BLaER1 (cell line): ENCODE results near the gene DAGLB.

Source experiments
- H3K27ac ChIP-seq: shearing (Covaris generic); formaldehyde crosslinking; 2 replicates; pipeline ENCODE4 v1.8.1; 2022
- H3K27me3 ChIP-seq: shearing (Covaris generic); formaldehyde crosslinking; 2 replicates; pipeline ENCODE4 v1.8.1; 2022
- H3K36me3 ChIP-seq: shearing (Covaris generic); formaldehyde crosslinking; 2 replicates; pipeline ENCODE4 v1.8.1; 2022
- H3K4me1 ChIP-seq: shearing (Covaris generic); formaldehyde crosslinking; 2 replicates; pipeline ENCODE4 v1.8.1; 2022
- H3K4me2 ChIP-seq: shearing (Covaris generic); formaldehyde crosslinking; 2 replicates; pipeline ENCODE4 v1.8.1; 2022
- H3K4me3 ChIP-seq: shearing (Covaris generic); formaldehyde crosslinking; 2 replicates; pipeline ENCODE4 v1.8.1; 2022
- H3K9ac ChIP-seq: shearing (Covaris generic); formaldehyde crosslinking; 2 replicates; pipeline ENCODE4 v1.8.1; 2022
- H3K9me3 ChIP-seq: shearing (Covaris generic); formaldehyde crosslinking; 2 replicates; pipeline ENCODE4 v1.8.1; 2022
- H4K20me1 ChIP-seq: shearing (Covaris generic); formaldehyde crosslinking; 2 replicates; pipeline ENCODE4 v1.8.1; 2022
- Cebpa-rat ChIP-seq: shearing (Covaris generic); IDR thresholded peaks from 2 replicates; pipeline ENCODE4 v1.8.1; 2022

Gene DAGLB

GRCh38 chr7:6486438-6487183 lies 38.9 kb upstream of the DAGLB start:
- H3K4me1 ChIP-seq = peaks cover 24% of the 10 kb centered on the region
- H3K27ac ChIP-seq = no peak overlapping the region
- H3K4me2 ChIP-seq = no peak overlapping the region
- H3K9ac ChIP-seq = no peak overlapping the region
- no peak for TF ChIP-seq Cebpa-rat
- H3K9me3 ChIP-seq = peaks cover 10% of the 10 kb centered on the region
- H3K4me3 ChIP-seq = no peak overlapping the region
- peaks cover 23% of the 10 kb centered on the region for H4K20me1 ChIP-seq
- H3K36me3 ChIP-seq = peaks cover 22% of the 10 kb centered on the region
- no peaks in the 10 kb centered on the region for H3K27me3 ChIP-seq

- Histone ChIP-seq H3K4me1 (peaks cover 63% of the 10 kb centered on the region), H3K27ac (peak overlapping the region; percentile 97), H3K4me3 (peak overlapping the region; percentile 100), H3K36me3 (peaks cover 30% of the 10 kb centered on the region; the same call in 1 of the 2 replicates), H3K9ac (peak overlapping the region; percentile 96), H3K4me2 (peak overlapping the region; percentile 88), H3K9me3 (no peaks in the 10 kb centered on the region), H4K20me1 (peaks cover 62% of the 10 kb centered on the region), H3K27me3 (no peaks in the 10 kb centered on the region)
- no peak for TF ChIP-seq Cebpa-rat
Measured at GRCh38 chr7:6482743-6483119, 35.0 kb upstream of the DAGLB start.

GRCh38 chr7:6482307-6482706 lies 34.6 kb upstream of the DAGLB start:
- Histone ChIP-seq H3K4me2 (peak overlapping the region; percentile 88), H3K27me3 (no peaks in the 10 kb centered on the region), H3K9ac (peak overlapping the region; percentile 96), H4K20me1 (peaks cover 66% of the 10 kb centered on the region), H3K9me3 (no peaks in the 10 kb centered on the region), H3K4me1 (peaks cover 68% of the 10 kb centered on the region), H3K27ac (0 out of 2 replicates have a peak overlapping the region, but pooled peaks have one; percentile 97), H3K36me3 (peaks cover 33% of the 10 kb centered on the region; the same call in 1 of the 2 replicates), H3K4me3 (peak overlapping the region; percentile 100)
- no peak for TF ChIP-seq Cebpa-rat

GRCh38 chr7:6481445-6481844 lies 33.7 kb upstream of the DAGLB start:
- Histone ChIP-seq H3K4me1 (peaks cover 76% of the 10 kb centered on the region), H3K27me3 (no peaks in the 10 kb centered on the region), H3K4me2 (peak overlapping the region; percentile 88), H3K36me3 (peaks cover 40% of the 10 kb centered on the region), H3K27ac (no peak overlapping the region), H4K20me1 (peaks cover 75% of the 10 kb centered on the region), H3K4me3 (peak overlapping the region; percentile 100; the same call in 1 of the 2 replicates), H3K9me3 (no peaks in the 10 kb centered on the region), H3K9ac (peak overlapping the region; percentile 63; the same call in 1 of the 2 replicates)
- no peak for TF ChIP-seq Cebpa-rat

- H3K4me3 ChIP-seq = peak overlapping the region; percentile 29; the same call in 1 of the 2 replicates
- TF ChIP-seq Cebpa-rat = no peak
- peak overlapping the region; percentile 88 for H3K4me2 ChIP-seq
- H3K27me3 ChIP-seq = no peaks in the 10 kb centered on the region
- H3K9me3 ChIP-seq = no peaks in the 10 kb centered on the region
- peak overlapping the region; percentile 63 for H3K9ac ChIP-seq
- peaks cover 49% of the 10 kb centered on the region for H3K36me3 ChIP-seq
- H3K4me1 ChIP-seq = peaks cover 86% of the 10 kb centered on the region
- H3K27ac ChIP-seq = peak overlapping the region; percentile 18; the same call in 1 of the 2 replicates
- H4K20me1 ChIP-seq = peaks cover 86% of the 10 kb centered on the region
Measured at GRCh38 chr7:6480323-6480660, 32.5 kb upstream of the DAGLB start.

- TF ChIP-seq Cebpa-rat = no peak
- Histone ChIP-seq H3K27ac (peak overlapping the region; percentile 18; the same call in 1 of the 2 replicates), H3K9ac (peak overlapping the region; percentile 63; the same call in 1 of the 2 replicates), H3K9me3 (no peaks in the 10 kb centered on the region), H3K4me1 (peaks cover 86% of the 10 kb centered on the region), H4K20me1 (peaks cover 99% of the 10 kb centered on the region), H3K36me3 (peaks cover 61% of the 10 kb centered on the region), H3K4me2 (peak overlapping the region; percentile 88), H3K4me3 (no peak overlapping the region), H3K27me3 (no peaks in the 10 kb centered on the region)
Measured at GRCh38 chr7:6479067-6479466, 31.3 kb upstream of the DAGLB start.

GRCh38 chr7:6478186-6478585 lies 30.4 kb upstream of the DAGLB start:
- no peaks in the 10 kb centered on the region for H3K27me3 ChIP-seq
- no peak overlapping the region for H3K4me3 ChIP-seq
- H3K4me1 ChIP-seq = peaks cover 86% of the 10 kb centered on the region
- peak overlapping the region; percentile 88 for H3K4me2 ChIP-seq
- no peak overlapping the region for H3K27ac ChIP-seq
- H3K36me3 ChIP-seq = peaks cover 70% of the 10 kb centered on the region
- no peak for TF ChIP-seq Cebpa-rat
- H3K9me3 ChIP-seq = no peaks in the 10 kb centered on the region
- H4K20me1 ChIP-seq = peaks cover 100% of the 10 kb centered on the region
- H3K9ac ChIP-seq = no peak overlapping the region

- Histone ChIP-seq H3K4me1 (peaks cover 81% of the 10 kb centered on the region), H3K9me3 (no peaks in the 10 kb centered on the region), H3K27ac (peak overlapping the region; percentile 54), H3K4me3 (no peak overlapping the region), H3K9ac (peak overlapping the region; percentile 48), H4K20me1 (peaks cover 100% of the 10 kb centered on the region), H3K27me3 (no peaks in the 10 kb centered on the region), H3K36me3 (peaks cover 77% of the 10 kb centered on the region), H3K4me2 (peak overlapping the region; percentile 88)
- TF ChIP-seq Cebpa-rat = no peak
Measured at GRCh38 chr7:6477318-6477660, 29.5 kb upstream of the DAGLB start.

- no peaks in the 10 kb centered on the region for H3K9me3 ChIP-seq
- peaks cover 100% of the 10 kb centered on the region for H4K20me1 ChIP-seq
- H3K27me3 ChIP-seq = no peaks in the 10 kb centered on the region
- H3K4me2 ChIP-seq = peak overlapping the region; percentile 88
- no peak for TF ChIP-seq Cebpa-rat
- peaks cover 78% of the 10 kb centered on the region for H3K36me3 ChIP-seq
- H3K9ac ChIP-seq = peak overlapping the region; percentile 48
- no peak overlapping the region for H3K4me3 ChIP-seq
- H3K4me1 ChIP-seq = peaks cover 76% of the 10 kb centered on the region
- peak overlapping the region; percentile 54 for H3K27ac ChIP-seq
Measured at GRCh38 chr7:6476596-6477317, 29.0 kb upstream of the DAGLB start.
